ENCODE data around the gene NR6A1. TPM values are rescaled to one million over a fixed set of nuclear protein-coding genes. Genes with fewer than 3 reads are reported as not detected.

NR6A1 gene
- total and polyA plus RNA-seq, 2 experiments from 2014 or later: 0.16 TPM; not detected in 1

DNA sequence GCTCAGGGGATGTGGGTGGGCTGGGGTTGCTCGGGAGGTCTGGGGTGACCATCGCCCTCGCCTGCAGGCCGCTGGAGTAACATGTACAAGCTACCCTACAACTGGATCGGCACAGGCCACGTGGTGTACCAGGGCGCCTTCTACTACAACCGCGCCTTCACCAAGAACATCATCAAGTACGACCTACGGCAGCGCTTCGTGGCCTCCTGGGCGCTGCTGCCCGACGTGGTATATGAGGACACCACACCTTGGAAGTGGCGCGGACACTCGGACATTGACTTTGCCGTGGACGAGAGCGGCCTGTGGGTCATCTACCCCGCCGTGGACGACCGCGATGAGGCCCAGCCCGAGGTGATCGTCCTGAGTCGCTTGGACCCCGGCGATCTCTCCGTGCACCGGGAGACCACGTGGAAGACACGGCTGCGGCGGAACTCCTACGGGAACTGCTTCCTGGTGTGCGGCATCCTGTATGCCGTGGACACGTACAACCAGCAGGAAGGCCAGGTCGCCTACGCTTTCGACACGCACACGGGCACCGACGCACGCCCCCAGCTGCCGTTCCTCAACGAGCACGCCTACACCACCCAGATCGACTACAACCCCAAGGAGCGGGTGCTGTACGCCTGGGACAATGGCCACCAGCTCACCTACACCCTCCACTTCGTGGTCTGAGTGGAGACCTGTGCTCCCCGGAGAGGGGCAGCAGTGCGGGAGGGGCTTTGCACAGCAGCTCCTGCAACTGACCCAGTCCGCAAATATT lies 38.8 kb upstream of the NR6A1 start:
- no peak for DNase-seq
- Histone ChIP-seq H3F3A (ENCODE audit: insufficient read depth) (peaks cover 19% of the 10 kb centered on the region), H3K4me2 (ENCODE audit: unreplicated experiment) (no peak overlapping the region), H3K9me2 (ENCODE audit: insufficient read depth) (no peaks in the 10 kb centered on the region), H3K4me3 (no peak overlapping the region), H3K27me3 (replicated peaks; ENCODE audit: insufficient read depth) (no peaks in the 10 kb centered on the region), H2AFZ (no peak overlapping the region; the same call in 1 of the 2 replicates), H3K27ac (no peak overlapping the region), H3K36me3 (ENCODE audit: low read depth) (no peaks in the 10 kb centered on the region), H3K4me1 (ENCODE audit: insufficient read depth) (peaks cover 27% of the 10 kb centered on the region), H4K20me1 (ENCODE audit: insufficient read depth) (no peaks in the 10 kb centered on the region), H3K9ac (no peak overlapping the region), H3K9me3 (ENCODE audit: low read depth) (no peaks in the 10 kb centered on the region), H3K79me2 (ENCODE audit: insufficient read depth) (no peaks in the 10 kb centered on the region)
- in situ Hi-C loops (cut with MboI): no loop called here
- 96 to 98% methylated on average over 57 to 59 of the region's 60 CpGs for WGBS, 2 experiments (ENCODE audit: low coverage in 1 of 2, low lambda C conversion rate in 2 of 2, missing lambda C conversion rate in 2 of 2)
- TF ChIP-seq EZH2 (IDR thresholded peaks at IDR 0.05; ENCODE audit: insufficient read depth, poor library complexity, severe bottlenecking): no peak
- TF ChIP-seq EZH2phosphoT487 (IDR thresholded peaks at IDR 0.05; ENCODE audit: insufficient read depth, low read depth): no peak

DNA sequence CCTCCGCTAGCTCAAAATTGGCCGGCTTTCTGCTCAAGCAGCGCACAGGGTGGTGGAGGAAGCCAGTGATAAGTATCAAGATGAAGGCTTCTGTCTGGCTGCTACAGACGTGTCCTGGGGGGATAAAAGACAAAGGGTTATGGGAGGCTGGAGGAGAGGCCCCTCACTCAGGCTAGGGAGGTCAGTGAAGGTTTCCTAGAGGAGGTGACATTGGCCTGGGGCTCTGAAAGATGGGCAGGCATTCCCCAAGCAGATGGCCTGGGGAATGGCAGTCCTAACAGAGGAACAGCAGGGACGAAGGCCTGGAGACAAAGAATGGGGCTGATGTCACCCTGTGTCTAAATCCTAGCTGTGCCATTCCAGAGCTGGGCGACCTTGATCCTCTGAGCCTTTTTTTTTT lies 38.1 kb upstream of the NR6A1 start:
- no peaks in the 10 kb centered on the region for H3K27me3 ChIP-seq (replicated peaks; ENCODE audit: insufficient read depth)
- no peak overlapping the region for H2AFZ ChIP-seq
- TF ChIP-seq EZH2 (IDR thresholded peaks at IDR 0.05; ENCODE audit: insufficient read depth, poor library complexity, severe bottlenecking): no peak
- TF ChIP-seq EZH2phosphoT487 (IDR thresholded peaks at IDR 0.05; ENCODE audit: insufficient read depth, low read depth): no peak
- H3K4me3 ChIP-seq: no peak overlapping the region
- peaks cover 27% of the 10 kb centered on the region for H3K4me1 ChIP-seq (ENCODE audit: insufficient read depth)
- H3K27ac ChIP-seq: no peak overlapping the region
- H3K36me3 ChIP-seq (ENCODE audit: low read depth): no peaks in the 10 kb centered on the region
- DNase-seq: no peak
- 94 to 96% methylated on average over 6 of the region's 6 CpGs for WGBS, 2 experiments (ENCODE audit: low coverage in 1 of 2, low lambda C conversion rate in 2 of 2, missing lambda C conversion rate in 2 of 2)
- no peaks in the 10 kb centered on the region for H3K9me2 ChIP-seq (ENCODE audit: insufficient read depth)
- H3F3A ChIP-seq (ENCODE audit: insufficient read depth): peaks cover 19% of the 10 kb centered on the region
- no peak overlapping the region for H3K9ac ChIP-seq
- no peak overlapping the region for H3K4me2 ChIP-seq (ENCODE audit: unreplicated experiment)
- H3K9me3 ChIP-seq (ENCODE audit: low read depth): no peaks in the 10 kb centered on the region
- in situ Hi-C loops (cut with MboI): no loop called here
- H3K79me2 ChIP-seq (ENCODE audit: insufficient read depth): no peaks in the 10 kb centered on the region
- no peaks in the 10 kb centered on the region for H4K20me1 ChIP-seq (ENCODE audit: insufficient read depth)

DNA sequence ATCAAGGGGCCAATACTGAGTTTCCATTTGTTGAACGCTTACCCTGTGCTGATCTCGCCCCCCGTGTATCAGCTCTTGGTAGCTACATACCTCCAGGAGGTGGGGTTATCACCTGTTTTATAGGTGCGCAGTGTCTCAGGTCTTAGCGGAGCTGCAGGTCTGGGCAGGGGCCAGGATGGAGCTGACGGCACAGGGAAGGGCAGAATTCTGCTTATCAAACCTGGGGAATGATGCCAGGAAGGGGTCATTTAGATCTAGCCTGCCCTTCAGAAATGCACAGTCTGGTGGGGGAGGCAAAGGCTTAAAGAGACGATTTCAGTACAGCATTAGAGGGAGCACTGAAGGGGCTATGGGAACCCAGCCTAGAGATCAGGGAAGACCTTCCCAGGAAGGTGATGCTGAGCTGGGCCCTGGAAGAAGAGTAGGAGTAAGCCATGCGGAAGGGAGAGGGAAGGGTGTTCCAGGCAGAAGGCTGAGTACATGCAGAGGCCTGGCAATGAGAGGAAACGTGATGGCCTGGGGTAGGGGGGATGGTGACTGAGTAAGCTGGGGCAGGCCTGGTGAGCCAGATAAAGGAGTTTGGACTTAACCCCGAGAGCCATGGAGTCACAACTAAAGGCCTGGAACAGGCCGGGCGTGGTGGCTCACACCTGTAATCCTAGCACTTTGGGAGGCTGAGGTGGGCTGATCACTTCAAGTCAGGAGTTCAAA lies 37.3 kb upstream of the NR6A1 start:
- Histone ChIP-seq H3K9me3 (ENCODE audit: low read depth) (no peaks in the 10 kb centered on the region), H3K27me3 (replicated peaks; ENCODE audit: insufficient read depth) (no peaks in the 10 kb centered on the region), H3K27ac (no peak overlapping the region), H4K20me1 (ENCODE audit: insufficient read depth) (no peaks in the 10 kb centered on the region), H3K36me3 (ENCODE audit: low read depth) (no peaks in the 10 kb centered on the region), H3K79me2 (ENCODE audit: insufficient read depth) (no peaks in the 10 kb centered on the region), H3K4me3 (no peak overlapping the region), H3K4me1 (ENCODE audit: insufficient read depth) (peaks cover 27% of the 10 kb centered on the region), H3K9ac (no peak overlapping the region), H2AFZ (no peak overlapping the region), H3K4me2 (ENCODE audit: unreplicated experiment) (no peak overlapping the region), H3K9me2 (ENCODE audit: insufficient read depth) (no peaks in the 10 kb centered on the region), H3F3A (ENCODE audit: insufficient read depth) (peaks cover 16% of the 10 kb centered on the region)
- no peak for TF ChIP-seq EZH2phosphoT487 (IDR thresholded peaks at IDR 0.05; ENCODE audit: insufficient read depth, low read depth)
- TF ChIP-seq EZH2 (IDR thresholded peaks at IDR 0.05; ENCODE audit: insufficient read depth, poor library complexity, severe bottlenecking): no peak
- WGBS, 2 experiments (ENCODE audit: low coverage in 1 of 2, low lambda C conversion rate in 2 of 2, missing lambda C conversion rate in 2 of 2): 88 to 94% methylated on average over 12 of the region's 12 CpGs
- in situ Hi-C loops (cut with MboI): no loop called here
- no peak for DNase-seq

DNA sequence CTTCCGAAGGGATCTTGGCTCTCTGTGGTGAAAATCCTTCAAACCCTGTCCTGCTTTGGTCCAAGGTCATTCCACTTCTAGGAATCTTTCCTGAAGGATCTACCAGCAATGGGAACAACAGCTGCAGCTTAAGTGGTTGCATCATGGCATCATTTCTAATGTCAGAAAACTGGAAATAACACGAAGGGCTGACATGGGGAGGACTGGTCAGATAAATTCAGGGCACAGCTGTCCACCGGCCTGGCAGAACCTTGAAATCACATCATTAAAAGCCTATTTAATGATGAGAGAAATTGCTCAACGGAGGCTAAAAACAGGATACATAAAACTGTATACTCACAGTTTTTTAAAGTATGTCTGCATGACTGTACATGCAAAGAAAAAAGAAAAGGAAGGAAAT lies 34.1 kb upstream of the NR6A1 start:
- H3K4me3 ChIP-seq: no peak overlapping the region
- H3K4me1 ChIP-seq (ENCODE audit: insufficient read depth): no peaks in the 10 kb centered on the region
- no peak overlapping the region for H3K27ac ChIP-seq
- no peaks in the 10 kb centered on the region for H3K9me2 ChIP-seq (ENCODE audit: insufficient read depth)
- no peaks in the 10 kb centered on the region for H4K20me1 ChIP-seq (ENCODE audit: insufficient read depth)
- no peaks in the 10 kb centered on the region; the same call in 1 of the 2 replicates for H3K27me3 ChIP-seq (replicated peaks; ENCODE audit: insufficient read depth)
- TF ChIP-seq EZH2 (IDR thresholded peaks at IDR 0.05; ENCODE audit: insufficient read depth, poor library complexity, severe bottlenecking) (no peak), EZH2phosphoT487 (IDR thresholded peaks at IDR 0.05; ENCODE audit: insufficient read depth, low read depth) (no peak)
- no peak overlapping the region for H3K4me2 ChIP-seq (ENCODE audit: unreplicated experiment)
- no peaks in the 10 kb centered on the region for H3K79me2 ChIP-seq (ENCODE audit: insufficient read depth)
- H3K36me3 ChIP-seq (ENCODE audit: low read depth): no peaks in the 10 kb centered on the region
- no peak for DNase-seq
- no peak overlapping the region for H2AFZ ChIP-seq
- in situ Hi-C loops (cut with MboI): no loop called here
- no peaks in the 10 kb centered on the region for H3F3A ChIP-seq (ENCODE audit: insufficient read depth)
- H3K9me3 ChIP-seq (ENCODE audit: low read depth): no peaks in the 10 kb centered on the region
- no peak overlapping the region for H3K9ac ChIP-seq
- WGBS, 2 experiments (ENCODE audit: low coverage in 1 of 2, low lambda C conversion rate in 2 of 2, missing lambda C conversion rate in 2 of 2): 92 to 95% methylated on average over 4 of the region's 4 CpGs
